ENCODE measurements around the gene BCL3.
"Not testable (repeated sequence)": the region's sequence is repeated elsewhere in the genome, so short reads cannot be mapped to it uniquely, and the experiment has no call there.

DNA sequence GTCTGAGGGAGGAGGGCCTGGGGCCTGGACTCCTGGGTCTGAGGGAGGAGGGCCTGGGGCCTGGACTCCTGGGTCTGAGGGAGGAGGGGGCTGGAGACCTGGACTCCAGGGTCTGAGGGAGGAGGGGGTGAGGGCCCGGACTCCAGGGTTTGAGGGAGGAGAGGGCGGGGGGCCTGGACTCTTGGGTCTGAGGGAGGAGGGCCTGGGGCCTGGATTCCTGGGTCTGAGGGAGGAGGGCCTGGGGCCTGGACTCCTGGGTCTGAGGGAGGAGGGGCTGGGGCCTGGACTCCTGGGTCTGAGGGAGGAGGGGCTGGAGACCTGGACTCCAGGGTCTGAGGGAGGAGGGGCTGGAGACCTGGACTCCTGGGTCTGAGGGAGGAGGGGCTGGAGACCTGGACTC lies 33.2 kb downstream of the BCL3 start:
- TF ChIP-seq POLR2A (IDR thresholded peaks at IDR 0.05), result not testable (repeated sequence)
- TF ChIP-seq, protein P1, sequence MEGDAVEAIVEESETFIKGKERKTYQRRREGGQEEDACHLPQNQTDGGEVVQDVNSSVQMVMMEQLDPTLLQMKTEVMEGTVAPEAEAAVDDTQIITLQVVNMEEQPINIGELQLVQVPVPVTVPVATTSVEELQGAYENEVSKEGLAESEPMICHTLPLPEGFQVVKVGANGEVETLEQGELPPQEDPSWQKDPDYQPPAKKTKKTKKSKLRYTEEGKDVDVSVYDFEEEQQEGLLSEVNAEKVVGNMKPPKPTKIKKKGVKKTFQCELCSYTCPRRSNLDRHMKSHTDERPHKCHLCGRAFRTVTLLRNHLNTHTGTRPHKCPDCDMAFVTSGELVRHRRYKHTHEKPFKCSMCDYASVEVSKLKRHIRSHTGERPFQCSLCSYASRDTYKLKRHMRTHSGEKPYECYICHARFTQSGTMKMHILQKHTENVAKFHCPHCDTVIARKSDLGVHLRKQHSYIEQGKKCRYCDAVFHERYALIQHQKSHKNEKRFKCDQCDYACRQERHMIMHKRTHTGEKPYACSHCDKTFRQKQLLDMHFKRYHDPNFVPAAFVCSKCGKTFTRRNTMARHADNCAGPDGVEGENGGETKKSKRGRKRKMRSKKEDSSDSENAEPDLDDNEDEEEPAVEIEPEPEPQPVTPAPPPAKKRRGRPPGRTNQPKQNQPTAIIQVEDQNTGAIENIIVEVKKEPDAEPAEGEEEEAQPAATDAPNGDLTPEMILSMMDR (IDR thresholded peaks at IDR 0.05), result not testable (repeated sequence)

All from uterus (tissue), 2 donors.